HG03175 (cell line): ENCODE results near the gene HEPHL1.
"Not testable (repeated sequence)": the region's sequence is repeated elsewhere in the genome, so short reads cannot be mapped to it uniquely, and the experiment has no call there.

Source experiments
- ATAC-seq: cut with Tn5 transposase; IDR thresholded peaks from one replicate; pipeline ENCODE4 v1.9.1; 2021; ENCODE audit warnings: mild to moderate bottlenecking, moderate library complexity; ENCODE audit not compliant: unreplicated experiment

Gene HEPHL1

DNA sequence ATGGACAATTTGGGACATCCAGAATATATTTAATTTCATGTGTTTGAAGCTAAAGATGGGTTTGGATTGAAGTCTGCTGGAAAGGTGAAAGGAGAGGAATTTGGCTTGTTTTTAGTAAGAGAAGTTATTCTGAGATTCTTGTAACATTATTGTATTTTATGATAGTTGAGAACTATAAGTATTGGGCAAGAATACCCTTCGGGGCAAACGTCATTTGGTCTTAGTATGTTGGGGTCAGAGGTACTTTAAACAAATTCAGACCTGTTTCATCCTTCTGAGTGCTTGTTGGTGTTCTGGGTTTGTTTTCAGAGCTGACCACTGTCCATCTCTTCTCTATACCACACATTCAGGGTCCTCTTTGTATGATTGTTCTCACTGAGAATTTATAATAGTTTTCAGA lies 127.0 kb downstream of the HEPHL1 start:
- no peak for ATAC-seq

GRCh38 chr11:94149431-94150017 lies 128.4 kb downstream of the HEPHL1 start:
- no peak for ATAC-seq

GRCh38 chr11:94150056-94150455 lies 128.9 kb downstream of the HEPHL1 start:
- ATAC-seq, result no peak

- ATAC-seq, result no peak
These were observed 129.8 kb downstream of the HEPHL1 start for GRCh38 chr11:94150704-94151685.

DNA sequence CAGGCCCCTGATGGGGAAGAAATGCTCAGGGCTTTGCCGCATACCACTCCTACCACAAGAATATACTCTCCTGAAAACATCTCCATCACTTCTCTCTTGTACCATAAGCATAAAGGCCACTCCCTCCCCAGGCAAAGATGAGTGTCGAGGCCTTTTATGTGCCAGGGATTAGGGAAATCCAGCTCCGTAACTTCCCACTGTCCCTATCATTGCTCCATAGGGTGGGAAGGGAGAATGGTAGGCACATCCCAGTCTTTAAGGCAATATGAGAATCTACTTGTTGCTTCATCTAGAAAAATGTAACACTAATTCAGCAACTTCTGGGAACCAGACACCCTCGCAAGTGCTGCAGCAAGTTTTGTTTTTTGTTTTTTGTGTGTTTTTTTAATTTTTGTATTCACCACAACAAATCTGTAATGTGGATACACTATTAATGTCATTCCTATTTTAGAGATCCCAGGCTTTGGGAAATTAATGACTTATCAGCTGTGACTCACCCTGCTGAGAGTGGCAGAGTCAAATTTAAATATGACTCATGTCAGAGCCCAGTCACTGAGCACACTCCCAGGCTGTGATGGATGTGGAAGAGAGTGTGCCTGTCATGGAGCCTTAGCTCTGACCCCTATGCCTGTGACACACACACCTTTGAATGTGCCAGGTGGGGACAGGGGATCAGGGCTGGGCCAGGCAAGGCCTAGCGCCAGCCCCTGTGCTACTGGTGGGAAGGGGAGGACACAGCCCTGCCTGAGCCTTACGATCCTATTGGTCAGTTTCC lies 130.9 kb downstream of the HEPHL1 start:
- ATAC-seq, result peak; percentile 41

DNA sequence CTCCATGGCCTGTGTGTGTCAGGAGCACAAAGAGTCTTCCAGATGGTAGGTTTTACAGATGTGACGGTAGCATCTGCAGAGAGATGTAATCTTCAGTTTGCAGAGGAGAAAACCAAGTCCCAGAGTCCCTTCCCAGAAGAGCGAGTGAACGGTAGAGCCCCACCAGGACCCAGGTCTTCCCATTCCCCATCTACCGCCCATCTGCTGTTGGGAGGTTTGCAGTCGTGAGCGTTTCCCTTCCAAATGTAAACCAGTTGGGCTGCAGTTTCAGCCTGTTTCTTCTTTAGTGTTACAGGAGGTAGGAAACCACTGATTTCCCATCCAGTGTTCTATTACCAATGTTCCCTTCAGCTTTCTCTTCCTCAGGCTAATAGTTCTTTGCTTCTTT lies 131.5 kb downstream of the HEPHL1 start:
- ATAC-seq, result no peak

- ATAC-seq, result no peak
These were observed 132.2 kb downstream of the HEPHL1 start for GRCh38 chr11:94153320-94153719.

DNA sequence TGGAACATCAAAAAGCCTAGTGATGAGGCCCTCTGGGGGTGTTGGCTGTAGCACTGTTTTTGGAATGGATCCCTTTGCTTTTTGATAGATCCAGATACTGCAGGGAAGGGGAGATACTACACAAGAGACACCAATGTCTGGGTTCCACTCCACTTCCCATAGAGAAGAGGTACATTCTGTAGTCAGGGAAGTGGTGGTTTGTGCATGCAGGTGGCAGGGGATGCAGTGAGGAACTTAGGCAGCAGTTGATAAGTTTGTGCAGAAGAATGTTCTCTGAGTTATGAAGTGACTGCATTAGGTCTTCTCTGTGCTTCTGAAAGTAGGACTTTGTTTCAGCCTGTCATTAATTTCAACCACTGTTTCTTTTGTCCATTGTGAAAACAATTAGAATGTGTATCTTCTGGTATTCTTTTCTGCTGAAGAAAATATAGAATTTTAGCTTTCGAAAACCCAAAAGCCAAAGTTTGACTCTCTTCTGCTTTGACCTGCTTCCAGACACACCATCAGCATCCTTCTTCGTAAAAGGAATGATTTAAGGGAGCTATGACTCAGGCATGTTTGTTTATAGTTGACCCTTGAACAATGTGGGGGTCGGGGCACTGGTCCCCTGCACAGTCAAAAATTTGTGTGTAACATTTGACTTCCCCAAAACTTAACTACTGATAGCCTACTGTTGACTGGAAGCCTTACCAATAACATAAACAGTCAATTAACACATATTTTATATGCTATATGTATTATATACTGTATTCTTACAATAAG lies 133.1 kb downstream of the HEPHL1 start:
- ATAC-seq, result no peak

DNA sequence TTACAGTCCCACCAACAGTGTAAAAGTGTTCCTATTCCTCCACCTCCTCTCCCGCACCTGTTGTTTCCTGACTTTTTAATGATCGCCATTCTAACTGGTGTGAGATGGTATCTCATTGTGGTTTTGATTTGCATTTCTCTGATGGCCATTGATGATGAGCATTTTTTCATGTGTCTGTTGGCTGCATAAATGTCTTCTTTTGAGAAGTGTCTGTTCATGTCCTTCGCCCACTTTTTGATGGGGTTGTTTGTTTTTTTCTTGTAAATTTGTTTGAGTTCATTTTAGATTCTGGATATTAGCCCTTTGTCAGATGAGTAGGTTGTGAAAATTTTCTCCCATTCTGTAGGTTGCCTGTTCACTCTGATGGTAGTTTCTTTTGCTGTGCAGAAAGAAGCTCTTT lies 136.2 kb downstream of the HEPHL1 start:
- not testable (repeated sequence) for ATAC-seq
